H9 (cell line): ENCODE data around the gene NT5DC2. TPM values are rescaled to one million over a fixed set of nuclear protein-coding genes. Genes with fewer than 3 reads are reported as not detected.

Experiments
- DNase-seq: peaks from one replicate; pipeline ENCODE4 v3.0.0-alpha.2; 2017
- H2AFZ ChIP-seq: one replicate; pipeline ENCODE4 v1.6.1; 2013; ENCODE audit warnings: mild to moderate bottlenecking, low read length, control low read depth, moderate library complexity
- H2AK5ac ChIP-seq: 2 replicates; pipeline ENCODE4 v1.6.1; 2013; ENCODE audit warnings: low read length, control low read depth, mixed read lengths; ENCODE audit not compliant: insufficient read length
- H2BK120ac ChIP-seq: one replicate; pipeline ENCODE4 v1.6.1; 2013; ENCODE audit warnings: low read depth, mild to moderate bottlenecking, low read length, control low read depth, inconsistent platforms; ENCODE audit not compliant: poor library complexity, severe bottlenecking
- H2BK12ac ChIP-seq: 2 replicates; pipeline ENCODE4 v1.6.1; 2013; ENCODE audit warnings: low read length, control low read depth, mixed read lengths, low read depth; ENCODE audit not compliant: insufficient read length
- H2BK15ac ChIP-seq: 2 replicates; pipeline ENCODE4 v1.6.1; 2013; ENCODE audit warnings: low read depth, low read length, control low read depth
- H2BK20ac ChIP-seq: one replicate; pipeline ENCODE4 v1.6.1; 2013; ENCODE audit warnings: low read depth, mild to moderate bottlenecking, low read length, control low read depth, inconsistent platforms; ENCODE audit not compliant: poor library complexity, severe bottlenecking
- H2BK5ac ChIP-seq: 2 replicates; pipeline ENCODE4 v1.6.1; 2013; ENCODE audit warnings: low read length, control low read depth, mixed read lengths; ENCODE audit not compliant: insufficient read length
- H3K14ac ChIP-seq: 2 replicates; pipeline ENCODE4 v1.6.1; 2013; ENCODE audit warnings: low read length, control low read depth; ENCODE audit not compliant: insufficient read depth
- H3K18ac ChIP-seq: 2 replicates; pipeline ENCODE4 v1.6.1; 2013; ENCODE audit warnings: low read depth, mild to moderate bottlenecking, mixed read lengths, low read length, control low read depth; ENCODE audit not compliant: insufficient read length
- H3K23ac ChIP-seq: 2 replicates; pipeline ENCODE4 v1.6.1; 2013; ENCODE audit warnings: low read length, control low read depth, mixed read lengths, low read depth; ENCODE audit not compliant: insufficient read length
- H3K23me2 ChIP-seq: 2 replicates; pipeline ENCODE4 v1.6.1; 2013; ENCODE audit warnings: low read depth, mild to moderate bottlenecking, mixed read lengths, low read length, control low read depth; ENCODE audit not compliant: insufficient read length, poor library complexity, severe bottlenecking
- H3K27ac ChIP-seq: 2 replicates; pipeline ENCODE4 v1.5.1; 2013; ENCODE audit warnings: low read length, control low read depth, mixed read lengths, low read depth; ENCODE audit not compliant: insufficient read length
- H3K27me3 ChIP-seq: 2 replicates; pipeline ENCODE4 v1.6.1; 2013; ENCODE audit warnings: low read length, control low read depth, inconsistent platforms; ENCODE audit not compliant: insufficient read depth
- H3K4ac ChIP-seq: 2 replicates; pipeline ENCODE4 v1.6.1; 2013; ENCODE audit warnings: low read depth, mild to moderate bottlenecking, control low read depth, inconsistent platforms, low read length, moderate library complexity
- H3K4me1 ChIP-seq: 2 replicates; pipeline ENCODE4 v1.6.1; 2013; ENCODE audit warnings: low read length, control low read depth, inconsistent platforms; ENCODE audit not compliant: insufficient read depth
- H3K4me2 ChIP-seq: 2 replicates; pipeline ENCODE4 v1.6.1; 2013; ENCODE audit warnings: low read length, control low read depth, mixed read lengths; ENCODE audit not compliant: insufficient read length, insufficient read depth
- H3K56ac ChIP-seq: 2 replicates; pipeline ENCODE4 v1.6.1; 2013; ENCODE audit warnings: low read depth, mild to moderate bottlenecking, mixed read lengths, low read length, control low read depth; ENCODE audit not compliant: insufficient read length
- H3K79me1 ChIP-seq: 2 replicates; pipeline ENCODE4 v1.6.1; 2013; ENCODE audit warnings: low read depth, mild to moderate bottlenecking, moderate library complexity, low read length, control low read depth, inconsistent platforms; ENCODE audit not compliant: insufficient read depth, poor library complexity, severe bottlenecking
- H3K79me2 ChIP-seq: 2 replicates; pipeline ENCODE4 v1.6.1; 2013; ENCODE audit warnings: low read length, control low read depth, inconsistent platforms; ENCODE audit not compliant: insufficient read depth
- H3K9ac ChIP-seq: 2 replicates; pipeline ENCODE4 v1.6.1; 2013; ENCODE audit warnings: low read length, control low read depth, mixed read lengths; ENCODE audit not compliant: insufficient read length; ENCODE audit errors: extremely low read depth
- H3K9me3 ChIP-seq: one replicate; pipeline ENCODE4 v1.6.1; 2013; ENCODE audit warnings: low read depth, low read length, inconsistent platforms; ENCODE audit not compliant: control insufficient read depth
- H3T11ph ChIP-seq: one replicate; pipeline ENCODE4 v1.6.1; 2013; ENCODE audit warnings: mild to moderate bottlenecking, low read length, control low read depth, inconsistent platforms
- H4K20me1 ChIP-seq: one replicate; pipeline ENCODE4 v1.6.1; 2013; ENCODE audit not compliant: control insufficient read depth, insufficient read length, insufficient read depth
- H4K5ac ChIP-seq: 2 replicates; pipeline ENCODE4 v1.6.1; 2013; ENCODE audit warnings: low read depth, mild to moderate bottlenecking, mixed read lengths, low read length, control low read depth; ENCODE audit not compliant: insufficient read length
- H4K8ac ChIP-seq: replicated peaks from 2 replicates; pipeline ENCODE4 v1.6.1; 2013; ENCODE audit warnings: low read length, control low read depth, mixed read lengths, low read depth; ENCODE audit not compliant: insufficient read length
- H4K91ac ChIP-seq: 2 replicates; pipeline ENCODE4 v1.6.1; 2013; ENCODE audit warnings: low read depth, mild to moderate bottlenecking, moderate library complexity, mixed read lengths, low read length, control low read depth; ENCODE audit not compliant: insufficient read length
- H3K27ac Mint-ChIP-seq, 3 experiments: 2 replicates in 2 of 3; 3 replicates in 1 of 3; pipeline ENCODE4 v1.8.0; 2020 to 2021; ENCODE audit warnings: mixed read lengths in 3 of 3, mild to moderate bottlenecking in 1 of 3, moderate library complexity in 1 of 3
- H3K27me3 Mint-ChIP-seq: 2 replicates; pipeline ENCODE4 v1.8.0; 2021; ENCODE audit warnings: low read depth, mild to moderate bottlenecking, moderate library complexity, mixed read lengths
- H3K36me3 Mint-ChIP-seq, 3 experiments: 2 replicates in 2 of 3; 3 replicates in 1 of 3; pipeline ENCODE4 v1.8.0; 2020 to 2021; ENCODE audit warnings: low read depth in 3 of 3, mixed read lengths in 3 of 3; ENCODE audit not compliant: insufficient read depth in 1 of 3
- H3K4me1 Mint-ChIP-seq, 2 experiments: 2 replicates each; pipeline ENCODE4 v1.8.0; 2020; ENCODE audit warnings: mixed read lengths in 2 of 2
- H3K4me3 Mint-ChIP-seq, 2 experiments: 2 replicates in 1 of 2; 3 replicates in 1 of 2; pipeline ENCODE4 v1.8.0; 2020 to 2021; ENCODE audit warnings: mild to moderate bottlenecking in 2 of 2, mixed read lengths in 2 of 2, moderate library complexity in 1 of 2
- H3K9me3 Mint-ChIP-seq, 2 experiments: 2 replicates in 1 of 2; 3 replicates in 1 of 2; pipeline ENCODE4 v1.8.0; 2020; ENCODE audit warnings: mild to moderate bottlenecking in 2 of 2, mixed read lengths in 2 of 2, moderate library complexity in 1 of 2
- CTCF ChIP-seq: fragments of 200-600 bp; sonication (generic); conservative IDR thresholded peaks from 3 replicates; pipeline ENCODE4 v1.8.0; 2021; ENCODE audit warnings: antibody characterized with exemption, mild to moderate bottlenecking
- WGBS: extraction: QIAGEN DNeasy Blood & Tissue Kit; methylation state at CpG from one replicate; pipeline ENCODE4 v1.1.7; 2013; ENCODE audit warnings: missing lambda C conversion rate, low lambda C conversion rate, mixed read lengths; ENCODE audit not compliant: insufficient read length; ENCODE audit errors: extremely low coverage; 5-methylcytosine and 5-hydroxymethylcytosine counted together
- total RNA-seq: library from RNA; stranded (reverse); gene quantifications from 2 replicates; pipeline ENCODE4 v1.2.1, GENCODE V29; 2021

Gene NT5DC2
- total RNA-seq, 1 experiment from 2014 or later: 444 TPM

- Histone ChIP-seq H3K27me3 (no peaks in the 10 kb centered on the region), H4K8ac (no peak overlapping the region), H3K27ac (no peak overlapping the region), H3K4me2 (no peak overlapping the region), H3K56ac (no peak overlapping the region), H3K4ac (no peak overlapping the region), H4K5ac (no peak overlapping the region), H2BK12ac (no peak overlapping the region), H3K4me1 (no peaks in the 10 kb centered on the region), H3T11ph (no peak overlapping the region), H3K9me3 (no peaks in the 10 kb centered on the region), H2BK15ac (no peak overlapping the region), H4K20me1 (peaks cover 3% of the 10 kb centered on the region), H2AK5ac (no peak overlapping the region), H3K9ac (no peak overlapping the region), H2BK20ac (no peak overlapping the region), H4K91ac (no peak overlapping the region), H3K79me1 (no peaks in the 10 kb centered on the region), H3K79me2 (no peaks in the 10 kb centered on the region), H3K23ac (no peak overlapping the region), H3K14ac (no peak overlapping the region), H2BK5ac (no peak overlapping the region), H3K18ac (no peak overlapping the region), H3K23me2 (no peaks in the 10 kb centered on the region), H2BK120ac (no peak overlapping the region), H2AFZ (no peak overlapping the region)
- Mint-ChIP-seq H3K36me3 (no peaks in the 10 kb centered on the region; a peak in 1 of 7 replicates), H3K4me3 (no peak overlapping the region), H3K27ac (no peak overlapping the region), H3K9me3 (no peaks in the 10 kb centered on the region; a peak in 1 of 5 replicates), H3K27me3 (peaks cover 3% of the 10 kb centered on the region), H3K4me1 (peaks cover 3 to 4% of the 10 kb centered on the region in 2 experiments)
- no peak for TF ChIP-seq CTCF
- DNase-seq: no peak
- WGBS: no CpG with 5 or more reads among the region's 7 CpGs
Observed at GRCh38 chr3:52513281-52513680, 20.4 kb downstream of the NT5DC2 start.
